Ovary (tissue), 9 donors: ENCODE measurements around the gene HIF1A. TPM values are rescaled to one million over a fixed set of nuclear protein-coding genes. Genes with fewer than 3 reads are reported as not detected.
A peak's percentile ranks its signal among the peaks of the same experiment; 100 is the strongest.

Source experiments
- DNase-seq, 5 donors: peaks; one replicate each; pipeline ENCODE4 v3.0.0-alpha.2; 2019 to 2020
- H3K27ac ChIP-seq, 2 donors: fragments of 200-600 bp; one replicate each; pipeline versions ENCODE4 v1.5.1 to v1.8.0; 2019 to 2022
- H3K27me3 ChIP-seq: fragments of 200-600 bp; one replicate; pipeline ENCODE4 v1.8.0; 2022
- H3K36me3 ChIP-seq: fragments of 200-600 bp; sonication (generic); one replicate; pipeline ENCODE4 v1.5.1; 2019
- H3K4me1 ChIP-seq: one replicate; pipeline ENCODE4 v1.8.1; 2013; ENCODE audit warnings: mild to moderate bottlenecking, moderate library complexity; ENCODE audit not compliant: insufficient read depth
- H3K4me3 ChIP-seq: fragments of 200-600 bp; sonication (generic); one replicate; pipeline ENCODE4 v1.5.1; 2017
- H3K9me3 ChIP-seq, 2 donors: fragments of 200-600 bp in 1 of 2; sonication (generic) in 1 of 2; one replicate each; pipeline versions ENCODE4 v1.5.1 to v1.8.1; 2013 to 2019; ENCODE audit warnings: mild to moderate bottlenecking in 1 of 2, moderate library complexity in 1 of 2
- EP300 ChIP-seq: sonication (generic); formaldehyde crosslinking; IDR thresholded peaks from one replicate; pipeline ENCODE4 v1.6.1; 2017; ENCODE audit warnings: antibody characterized with exemption
- POLR2A ChIP-seq: fragments of 450-650 bp; IDR thresholded peaks from one replicate; pipeline ENCODE4 v1.6.1; 2017; ENCODE audit warnings: antibody characterized with exemption, mild to moderate bottlenecking, moderate library complexity
- WGBS, 3 donors: extraction: QIAGEN DNeasy Blood & Tissue Kit in 1 of 3; methylation state at CpG; one replicate each; pipeline versions ENCODE4 v1.1.5 to v1.1.7; 2013 to 2017; 5-methylcytosine and 5-hydroxymethylcytosine counted together
- intact Hi-C, 4 donors: fragments of 100-400 bp; cut with DNase I; formaldehyde crosslinking; loops; one replicate each; pipeline versions ENCODE4 v1.11.0 to v1.15.1; 2022 to 2023
- polyA plus RNA-seq, 2 donors: library from polyadenylated mRNA; stranded (reverse); fragments of 200-250 nt in 1 of 2; fragments of 350-450 nt in 1 of 2; fragmentation: Illumina TruSeq in 1 of 2; extraction: RNeasy Lipid Tissue Mini Kit (QIAGEN cat#74804) in 1 of 2; gene quantifications; one replicate each; pipeline ENCODE4 v1.2.3, GENCODE V29; 2013 to 2014
- total RNA-seq, 7 donors: library from RNA; depleted of rRNA in 2 of 7; stranded (reverse); fragments of >200 nt in 2 of 7; fragmentation: NEBNext Ultra II Directional in 3 of 7; extraction: Animal tissue kit (Norgen Biotek cat#: 25700) in 3 of 7; gene quantifications; one replicate each; pipeline versions ENCODE4 v1.1.0 to v1.2.4, GENCODE V29; 2016 to 2023
- TF ChIP-seq, protein P1 (sequence below), 3 donors: fragments of 450-650 bp in 2 of 3; fragments of 200-600 bp in 1 of 3; IDR thresholded peaks; one replicate each; pipeline versions ENCODE4 v1.5.1 to v1.8.0; 2016 to 2022; ENCODE audit warnings: antibody characterized with exemption in 3 of 3, mild to moderate bottlenecking in 1 of 3
- donor health status: DM: no; HTN: no; CAD: no; lungs with moderate emphysema.
- donor health status: DM: no; HTN: no; CAD: no.
- donor health status: Bipolar disorder and iron deficiency.
- donor health status: DM: yes; HTN: yes; CAD: no.
- donor health status: DM: no; HTN: no; CAD: no.
- donor health status: DM: yes; HTN: yes; CAD: no.

HIF1A gene
- total and polyA plus RNA-seq, 9 donors: 41.6 to 204 (median 116) TPM

DNA sequence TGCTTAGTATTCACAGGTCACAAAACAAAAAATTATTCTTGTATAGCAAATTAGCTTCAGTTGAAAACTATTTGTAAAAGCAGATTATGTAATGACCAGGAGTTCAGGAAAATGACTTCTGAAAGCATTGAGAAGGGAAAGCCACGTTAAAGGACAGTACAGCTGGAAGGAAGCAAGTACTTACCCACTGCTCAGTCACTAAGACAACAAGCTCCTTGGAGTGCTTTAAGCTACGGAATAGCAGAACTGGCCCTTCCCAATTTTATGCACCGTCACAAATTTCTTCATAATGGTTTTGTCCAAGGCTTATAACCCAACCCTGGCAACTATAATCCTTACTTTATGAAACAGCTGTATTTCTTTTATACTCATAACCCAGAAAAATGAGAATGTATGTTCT is 54.0 kb downstream of the HIF1A start:
- H3K27me3 ChIP-seq: no peaks in the 10 kb centered on the region
- intact Hi-C loops: no loop called here
- no peak overlapping the region for H3K27ac ChIP-seq
- H3K4me3 ChIP-seq: no peak overlapping the region
- WGBS, 3 donors: 76 to 85% (median 80%) methylated on average over 3 of the region's 3 CpGs
- DNase-seq: no peak
- TF ChIP-seq EP300: no peak
- TF ChIP-seq POLR2A: no peak
- TF ChIP-seq, protein P1, sequence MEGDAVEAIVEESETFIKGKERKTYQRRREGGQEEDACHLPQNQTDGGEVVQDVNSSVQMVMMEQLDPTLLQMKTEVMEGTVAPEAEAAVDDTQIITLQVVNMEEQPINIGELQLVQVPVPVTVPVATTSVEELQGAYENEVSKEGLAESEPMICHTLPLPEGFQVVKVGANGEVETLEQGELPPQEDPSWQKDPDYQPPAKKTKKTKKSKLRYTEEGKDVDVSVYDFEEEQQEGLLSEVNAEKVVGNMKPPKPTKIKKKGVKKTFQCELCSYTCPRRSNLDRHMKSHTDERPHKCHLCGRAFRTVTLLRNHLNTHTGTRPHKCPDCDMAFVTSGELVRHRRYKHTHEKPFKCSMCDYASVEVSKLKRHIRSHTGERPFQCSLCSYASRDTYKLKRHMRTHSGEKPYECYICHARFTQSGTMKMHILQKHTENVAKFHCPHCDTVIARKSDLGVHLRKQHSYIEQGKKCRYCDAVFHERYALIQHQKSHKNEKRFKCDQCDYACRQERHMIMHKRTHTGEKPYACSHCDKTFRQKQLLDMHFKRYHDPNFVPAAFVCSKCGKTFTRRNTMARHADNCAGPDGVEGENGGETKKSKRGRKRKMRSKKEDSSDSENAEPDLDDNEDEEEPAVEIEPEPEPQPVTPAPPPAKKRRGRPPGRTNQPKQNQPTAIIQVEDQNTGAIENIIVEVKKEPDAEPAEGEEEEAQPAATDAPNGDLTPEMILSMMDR (IDR thresholded peaks at IDR 0.05): no peak
- H3K4me1 ChIP-seq: no peaks in the 10 kb centered on the region
- no peaks in the 10 kb centered on the region for H3K9me3 ChIP-seq
- H3K36me3 ChIP-seq: no peaks in the 10 kb centered on the region

DNA sequence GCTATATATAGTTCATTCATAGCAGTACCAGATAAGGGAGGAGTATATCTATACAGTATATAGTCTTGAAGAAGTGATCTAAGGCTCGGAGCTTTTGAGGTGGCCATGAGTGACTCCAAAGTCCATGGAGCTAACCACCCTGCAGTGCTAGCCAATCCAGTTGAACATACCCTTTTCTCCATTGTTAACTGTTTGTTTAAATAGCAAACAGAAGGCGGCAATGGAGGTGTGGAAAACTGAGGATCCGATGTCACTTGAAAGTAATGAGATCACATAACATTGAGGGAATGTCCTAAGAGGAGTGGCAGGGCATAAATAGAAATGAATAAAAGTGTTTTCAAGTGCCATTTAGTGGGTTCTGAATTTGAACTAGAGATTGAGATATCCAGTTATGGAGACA is 54.6 kb downstream of the HIF1A start:
- no peak for DNase-seq
- intact Hi-C loops: no loop called here
- TF ChIP-seq POLR2A: no peak
- TF ChIP-seq, protein P1 (IDR thresholded peaks at IDR 0.05): no peak
- TF ChIP-seq EP300: no peak
- H3K27me3 ChIP-seq: no peaks in the 10 kb centered on the region
- no peaks in the 10 kb centered on the region for H3K4me1 ChIP-seq
- H3K36me3 ChIP-seq: no peaks in the 10 kb centered on the region
- WGBS, 3 donors: 87 to 88% (median 88%) methylated on average over 3 of the region's 3 CpGs
- no peak overlapping the region for H3K27ac ChIP-seq
- H3K4me3 ChIP-seq: no peak overlapping the region
- H3K9me3 ChIP-seq: no peaks in the 10 kb centered on the region

DNA sequence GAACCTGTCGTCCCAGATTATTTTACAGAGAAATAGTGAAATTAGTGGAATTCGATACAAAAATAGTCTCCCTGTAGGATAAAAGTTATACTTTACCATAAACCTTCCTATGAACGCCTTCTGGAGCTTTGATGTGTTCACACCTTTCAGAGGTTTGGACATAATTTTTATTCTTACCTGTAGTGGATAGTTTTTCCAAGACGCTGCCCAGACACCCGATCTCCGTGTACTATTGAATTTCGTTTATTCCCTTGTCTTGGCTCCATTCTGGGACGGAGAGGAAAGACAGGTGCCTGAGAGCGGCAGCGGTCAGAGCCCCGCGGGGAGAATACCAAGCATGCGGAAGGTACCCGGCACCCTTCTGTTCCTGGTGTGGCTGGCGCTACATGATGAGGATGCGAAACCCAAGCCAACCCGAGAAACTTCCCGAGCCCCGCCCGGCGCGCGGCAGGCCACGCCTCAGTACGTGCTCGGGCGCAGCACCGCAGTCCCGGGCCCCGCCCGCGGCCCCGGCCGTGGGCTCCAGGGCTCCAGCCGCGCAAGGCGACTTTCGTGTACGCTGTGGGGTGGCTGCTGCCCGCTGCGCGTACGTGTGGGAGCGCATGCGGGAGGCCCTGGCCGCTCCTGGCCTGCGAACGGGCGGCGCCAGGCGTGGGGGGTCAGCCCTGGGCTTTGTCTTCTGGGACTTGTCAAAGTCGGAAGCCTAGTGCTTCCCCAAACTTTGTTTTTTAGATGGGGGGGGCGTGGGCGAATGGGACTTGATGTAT is 55.6 kb downstream of the HIF1A start:
- Histone ChIP-seq H3K9me3 (no peaks in the 10 kb centered on the region), H3K4me1 (no peaks in the 10 kb centered on the region), H3K36me3 (no peaks in the 10 kb centered on the region), H3K27ac (peak overlapping the region in 1 of 2 donors; percentile 73), H3K4me3 (peak overlapping the region; percentile 51), H3K27me3 (no peaks in the 10 kb centered on the region)
- intact Hi-C loops: no loop called here
- peak; percentile 70 to 83 (median 79) for DNase-seq
- TF ChIP-seq, protein P1 (IDR thresholded peaks at IDR 0.05): no peak
- 2 to 3% (median 3%) methylated on average over 54 of the region's 54 CpGs for WGBS, 3 donors

DNA sequence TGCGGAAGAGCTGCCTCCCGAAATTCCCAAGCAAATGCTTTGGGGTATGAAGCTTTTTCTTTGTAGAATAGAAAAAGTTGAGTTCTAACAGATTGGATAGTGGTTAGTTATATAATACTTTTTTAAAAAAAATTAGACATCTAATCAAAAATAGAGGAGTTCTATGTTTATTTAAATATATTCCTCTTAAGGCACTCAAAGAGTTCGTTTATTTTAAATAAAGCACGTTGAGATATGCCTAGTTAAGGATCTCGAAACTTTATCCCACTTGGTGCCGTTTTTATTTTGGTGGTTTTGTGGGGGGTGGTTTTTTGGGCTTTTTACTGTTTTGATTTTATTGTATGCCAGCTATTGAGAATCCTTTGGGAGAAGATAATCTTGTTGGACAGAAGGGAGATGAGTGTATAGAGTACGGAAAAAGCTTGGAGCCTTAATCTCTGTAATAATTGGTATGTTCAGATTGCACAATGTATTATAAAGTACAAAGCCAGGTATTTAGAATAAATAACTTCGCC is 56.2 kb downstream of the HIF1A start:
- no peaks in the 10 kb centered on the region for H3K27me3 ChIP-seq
- no peaks in the 10 kb centered on the region for H3K36me3 ChIP-seq
- H3K4me3 ChIP-seq: peak overlapping the region; percentile 51
- no peaks in the 10 kb centered on the region for H3K9me3 ChIP-seq
- peak overlapping the region in 1 of 2 donors; percentile 73 for H3K27ac ChIP-seq
- WGBS, 3 donors: 27 to 29% (median 29%) methylated on average over 8 of the region's 8 CpGs
- TF ChIP-seq, protein P1 (IDR thresholded peaks at IDR 0.05): no peak
- no peak for TF ChIP-seq POLR2A
- TF ChIP-seq EP300: no peak
- intact Hi-C loops: no loop called here
- no peak for DNase-seq
- H3K4me1 ChIP-seq: no peaks in the 10 kb centered on the region
